Activated CD4-positive, alpha-beta T cell treated with anti-CD3 and anti-CD28 coated beads for 4 hours (primary cell): ENCODE data around the gene IGFN1.

Experiments
- DNase-seq, 2 donors: peaks; one replicate each; pipeline ENCODE4 v3.0.0-alpha.2; 2020

IGFN1 gene

DNA sequence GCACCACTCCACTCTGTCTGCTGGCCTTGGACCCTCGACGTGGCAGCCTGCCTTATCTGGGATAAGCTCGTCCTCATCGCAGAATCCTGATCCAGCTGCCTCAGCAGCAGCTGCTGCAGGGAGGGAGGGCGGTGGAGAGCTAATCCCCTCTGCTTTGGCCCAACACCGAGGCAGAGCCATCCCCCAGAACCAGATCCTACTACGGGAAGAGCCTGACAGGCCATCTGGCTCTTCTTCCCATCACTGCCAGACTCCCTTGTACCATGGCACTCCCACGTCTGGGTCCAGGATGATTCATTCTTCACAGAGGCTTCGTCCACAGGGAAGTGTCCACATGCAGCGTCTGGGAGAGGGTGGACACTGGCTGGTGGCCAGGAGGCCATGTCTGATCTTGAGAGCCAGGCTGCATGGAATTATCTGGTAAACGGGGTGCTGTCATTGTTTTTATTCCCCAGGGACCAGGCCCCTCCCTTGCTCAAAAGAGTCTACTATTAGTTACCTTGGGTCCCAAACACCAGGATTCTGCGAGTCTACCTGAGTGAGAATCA lies 78.1 kb downstream of the IGFN1 start:
- no peak for DNase-seq

DNA sequence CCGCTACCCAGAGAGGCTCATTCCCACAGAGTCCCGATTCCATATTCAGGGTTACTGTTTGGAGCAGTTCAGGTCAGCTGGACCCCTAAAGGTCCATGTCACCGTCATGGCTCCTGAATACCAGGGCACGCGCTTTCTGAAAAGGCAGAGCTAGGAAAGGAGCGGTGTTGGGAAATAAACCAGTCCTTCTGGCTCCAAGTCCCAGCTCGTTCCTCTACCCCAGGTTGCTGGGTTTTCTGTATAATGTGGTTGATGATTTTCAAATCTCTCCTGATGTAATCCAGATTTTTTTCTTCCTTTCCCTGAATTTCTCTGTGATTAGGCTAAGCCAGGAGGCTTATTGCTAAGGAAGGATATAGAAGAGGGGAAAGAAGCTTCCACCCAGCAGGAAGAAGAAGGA lies 78.7 kb downstream of the IGFN1 start:
- no peak for DNase-seq

DNA sequence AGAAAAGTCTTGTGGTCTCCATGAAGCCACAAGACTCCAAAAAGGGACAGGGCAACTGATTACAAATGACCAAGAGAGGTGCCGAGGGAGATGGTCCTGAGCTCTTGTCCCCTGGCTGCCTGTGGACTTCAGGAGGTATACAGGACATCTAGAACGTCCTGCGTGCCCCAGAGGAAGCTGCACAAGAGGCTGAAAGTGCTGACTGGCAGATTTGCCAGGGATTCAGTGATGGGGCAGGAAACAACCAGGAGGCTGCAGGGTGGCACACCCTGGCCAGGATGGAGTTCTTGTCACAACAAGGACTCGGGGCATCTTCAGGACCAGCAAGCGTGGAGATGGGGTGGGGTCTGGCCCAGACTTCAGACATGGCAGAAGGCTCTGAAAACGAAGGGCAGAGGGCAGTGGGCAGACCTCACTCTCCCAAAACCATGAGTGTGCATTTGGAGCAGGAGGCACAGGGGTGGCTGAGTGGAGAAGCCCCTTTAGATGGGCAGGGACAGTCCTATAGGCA lies 79.3 kb downstream of the IGFN1 start:
- DNase-seq: no peak

DNA sequence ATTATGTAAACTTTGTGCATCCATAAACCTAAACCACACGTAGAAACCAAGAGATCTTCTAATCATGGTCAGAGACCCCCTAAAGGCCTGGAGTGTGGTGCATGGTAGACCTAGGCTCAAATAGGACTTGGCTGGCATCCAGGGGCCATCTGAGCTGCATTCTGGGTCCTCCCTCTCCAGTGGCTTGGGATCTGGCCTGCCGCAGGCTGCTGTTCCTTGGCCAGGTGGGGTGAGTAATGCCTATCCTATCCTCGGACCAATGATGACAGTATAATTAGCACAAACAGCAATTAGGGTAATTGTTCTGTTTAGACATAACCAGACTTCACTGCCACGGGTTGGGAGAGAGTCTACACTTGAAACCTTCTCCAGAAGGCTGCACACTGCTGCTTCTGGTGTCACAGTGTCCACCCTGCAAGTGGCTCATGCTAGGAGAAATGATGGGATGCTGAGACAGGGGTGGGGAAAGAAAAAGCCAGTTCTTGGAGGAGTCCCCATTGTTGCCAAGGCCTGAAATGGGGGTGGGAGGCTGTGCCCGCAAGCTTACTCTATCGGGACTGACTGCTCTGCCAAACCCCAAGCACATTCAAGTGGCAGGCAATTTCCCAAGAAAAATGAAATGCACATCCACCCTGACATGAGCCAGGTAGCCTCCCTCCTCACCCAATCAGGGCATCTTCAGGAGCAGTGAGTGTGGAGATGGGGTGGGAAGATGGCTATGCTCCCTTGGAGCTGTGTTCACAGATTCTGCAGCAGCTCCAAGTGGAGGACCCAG lies 80.2 kb downstream of the IGFN1 start:
- DNase-seq: no peak

DNA sequence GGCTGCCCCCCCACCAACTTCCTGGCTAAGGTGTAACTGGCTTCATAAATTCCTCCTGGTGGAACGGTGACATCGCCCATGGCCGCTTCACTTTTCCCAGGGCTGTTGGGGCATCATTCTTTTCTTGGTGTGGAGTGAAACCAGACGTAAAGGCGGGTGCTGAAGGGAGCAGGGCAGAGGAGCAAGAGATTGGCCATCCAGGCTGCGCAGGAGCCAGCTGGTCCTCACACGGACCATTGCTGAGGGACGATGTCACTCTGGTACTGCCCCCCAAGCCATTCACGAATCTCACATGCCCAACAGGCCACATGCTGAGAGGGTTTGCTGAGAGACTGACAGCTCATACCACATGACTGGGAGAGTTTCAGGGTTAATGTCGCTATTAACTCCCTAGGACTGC lies 82.2 kb downstream of the IGFN1 start:
- no peak for DNase-seq

DNA sequence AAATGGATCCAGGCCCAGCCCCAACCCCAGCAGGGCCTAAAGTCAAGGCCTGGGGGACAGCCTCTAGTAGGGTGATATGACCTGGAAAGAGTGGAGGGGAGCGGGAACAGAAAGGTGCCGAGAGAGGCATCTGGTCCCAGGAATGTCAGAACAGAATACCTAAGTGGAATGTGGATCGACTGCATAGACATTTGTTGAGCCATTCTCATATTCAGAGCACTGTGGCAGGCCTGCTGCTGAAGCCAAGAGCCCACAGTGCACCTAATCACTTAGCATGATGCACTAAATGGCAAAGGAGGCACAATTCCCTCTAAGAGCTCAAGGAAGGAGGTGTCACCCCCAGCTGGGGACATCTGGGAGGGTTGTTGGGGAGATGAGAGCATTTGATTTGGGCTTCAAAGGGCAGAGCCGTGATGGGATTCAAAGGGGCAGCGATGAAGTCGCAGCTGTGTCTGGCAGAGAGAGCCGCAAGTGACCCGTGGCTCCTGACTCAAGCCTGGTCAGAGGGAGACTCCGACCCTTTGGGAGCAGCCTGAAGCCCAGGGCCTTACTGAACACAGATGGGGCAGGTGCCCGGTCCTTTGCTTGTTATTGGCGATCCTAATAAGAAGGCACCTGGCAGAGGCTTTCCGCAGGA lies 84.1 kb downstream of the IGFN1 start:
- no peak for DNase-seq

DNA sequence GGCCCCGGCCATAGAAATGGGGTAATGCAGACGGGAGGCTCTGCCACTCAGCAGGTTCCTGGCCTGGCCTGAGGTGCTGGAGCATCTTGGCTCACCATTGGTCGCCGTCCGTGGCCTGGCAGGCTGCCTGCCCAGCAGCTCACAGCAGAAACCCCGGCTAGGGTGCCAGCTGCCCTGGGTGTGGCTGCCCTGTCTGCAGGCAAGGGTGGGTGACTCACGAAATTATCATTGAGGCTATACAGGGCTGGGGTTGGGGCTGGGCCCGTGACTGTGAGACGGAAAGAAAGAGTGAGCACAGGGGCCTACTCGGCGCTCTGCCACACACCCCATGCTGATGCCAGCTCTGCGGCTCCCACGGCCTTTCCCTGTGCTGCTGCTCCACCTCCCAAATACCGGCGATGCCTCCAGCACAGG lies 84.6 kb downstream of the IGFN1 start:
- DNase-seq: no peak

DNA sequence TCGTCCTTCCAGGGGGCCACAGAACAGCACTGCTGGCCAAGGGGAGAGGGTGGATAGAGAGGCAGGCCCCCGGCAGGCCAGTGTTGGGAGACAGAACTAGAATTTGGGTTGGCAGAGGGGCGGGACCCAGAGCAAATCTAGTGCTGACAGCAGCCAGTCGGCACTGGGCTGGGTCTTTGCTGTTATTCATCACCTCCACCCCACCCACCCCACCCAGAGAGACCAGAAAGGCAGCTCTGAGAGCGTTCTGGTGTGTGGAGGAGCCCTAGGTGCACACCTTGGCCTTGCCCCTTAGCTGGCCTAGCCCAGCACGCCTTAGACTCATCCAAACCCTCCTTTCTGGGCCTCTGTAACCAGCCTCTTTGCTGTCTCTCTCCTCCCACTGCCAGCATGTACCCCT lies 86.3 kb downstream of the IGFN1 start:
- DNase-seq: no peak

DNA sequence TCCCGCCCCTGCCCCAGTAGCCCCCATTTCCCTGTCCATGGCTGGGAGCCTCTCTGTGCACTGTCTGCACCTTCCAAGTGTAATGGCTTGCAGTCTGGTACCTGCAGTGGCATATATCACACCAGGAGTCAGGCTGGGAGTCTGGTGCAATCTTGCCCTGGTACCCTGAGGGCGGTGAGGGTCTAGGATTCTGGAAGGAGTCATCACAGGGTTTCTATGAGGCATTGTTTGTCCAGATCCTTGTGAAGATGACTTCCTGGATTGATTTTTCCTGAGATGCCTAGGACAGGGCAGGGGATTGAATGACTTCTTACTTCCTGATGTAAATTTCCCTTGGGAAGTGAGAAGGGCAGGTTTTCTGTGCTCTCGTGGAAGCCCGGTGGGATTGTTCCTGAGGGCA lies 86.8 kb downstream of the IGFN1 start:
- DNase-seq: no peak
